ENCODE measurements around the gene SLC5A6.

The SLC5A6 gene

GRCh38 chr2:27174638-27175037 lies 37.4 kb downstream of the SLC5A6 start:
- no peak for DNase-seq (ENCODE audit: low read depth)

- no peak for DNase-seq (ENCODE audit: low read depth)
Measured at GRCh38 chr2:27171351-27171848, 40.7 kb downstream of the SLC5A6 start.

- no peak for DNase-seq (ENCODE audit: low read depth)
Measured at GRCh38 chr2:27170581-27171337, 41.3 kb downstream of the SLC5A6 start.

- DNase-seq (ENCODE audit: low read depth) = no peak
Measured at GRCh38 chr2:27164960-27165763, 46.9 kb downstream of the SLC5A6 start.

- DNase-seq (ENCODE audit: low read depth) = peak; percentile 17
Measured at GRCh38 chr2:27162151-27163121, 49.6 kb downstream of the SLC5A6 start.

- DNase-seq (ENCODE audit: low read depth) = no peak
Measured at GRCh38 chr2:27160191-27160590, 51.9 kb downstream of the SLC5A6 start.

GRCh38 chr2:27159271-27159670 lies 52.8 kb downstream of the SLC5A6 start:
- no peak for DNase-seq (ENCODE audit: low read depth)

- DNase-seq (ENCODE audit: low read depth) = no peak
Measured at GRCh38 chr2:27158468-27158867, 53.6 kb downstream of the SLC5A6 start.

- no peak for DNase-seq (ENCODE audit: low read depth)
Measured at GRCh38 chr2:27155069-27155520, 57.0 kb downstream of the SLC5A6 start.

- no peak for DNase-seq (ENCODE audit: low read depth)
Measured at GRCh38 chr2:27154488-27154887, 57.6 kb downstream of the SLC5A6 start.

DNA sequence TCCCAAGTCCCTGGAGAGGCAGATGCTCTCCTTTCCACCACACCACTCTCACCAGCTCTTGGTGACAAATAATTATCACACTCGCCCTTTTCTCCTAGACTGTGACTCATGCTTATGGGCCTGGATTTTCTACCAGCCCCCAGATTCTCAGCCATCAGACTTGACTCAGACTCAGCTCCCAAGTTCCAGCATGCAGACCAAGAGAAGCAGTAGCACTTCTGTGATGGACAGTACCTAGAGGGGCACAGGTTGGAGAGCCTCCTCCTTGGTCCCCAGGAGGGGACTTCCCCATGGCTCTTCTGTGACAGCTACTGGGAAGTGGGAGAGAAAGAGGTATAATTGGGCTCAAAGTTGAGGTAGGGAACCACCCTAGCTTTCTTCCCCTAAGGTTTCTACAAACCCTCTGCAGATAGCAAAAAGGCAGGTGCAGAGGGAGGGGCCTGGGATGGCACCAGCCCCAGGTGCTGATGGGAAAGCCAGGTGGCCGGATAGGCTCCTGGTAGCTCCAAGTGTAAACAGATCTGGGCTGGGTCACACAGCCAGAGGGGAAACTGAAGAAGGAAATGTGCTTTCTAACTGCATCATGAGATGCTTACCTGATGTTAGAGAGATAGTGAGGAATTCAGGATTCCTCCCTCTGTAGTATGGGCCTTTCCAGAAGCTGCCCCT lies 59.1 kb downstream of the SLC5A6 start:
- DNase-seq (ENCODE audit: low read depth) = peak; percentile 25

DNA sequence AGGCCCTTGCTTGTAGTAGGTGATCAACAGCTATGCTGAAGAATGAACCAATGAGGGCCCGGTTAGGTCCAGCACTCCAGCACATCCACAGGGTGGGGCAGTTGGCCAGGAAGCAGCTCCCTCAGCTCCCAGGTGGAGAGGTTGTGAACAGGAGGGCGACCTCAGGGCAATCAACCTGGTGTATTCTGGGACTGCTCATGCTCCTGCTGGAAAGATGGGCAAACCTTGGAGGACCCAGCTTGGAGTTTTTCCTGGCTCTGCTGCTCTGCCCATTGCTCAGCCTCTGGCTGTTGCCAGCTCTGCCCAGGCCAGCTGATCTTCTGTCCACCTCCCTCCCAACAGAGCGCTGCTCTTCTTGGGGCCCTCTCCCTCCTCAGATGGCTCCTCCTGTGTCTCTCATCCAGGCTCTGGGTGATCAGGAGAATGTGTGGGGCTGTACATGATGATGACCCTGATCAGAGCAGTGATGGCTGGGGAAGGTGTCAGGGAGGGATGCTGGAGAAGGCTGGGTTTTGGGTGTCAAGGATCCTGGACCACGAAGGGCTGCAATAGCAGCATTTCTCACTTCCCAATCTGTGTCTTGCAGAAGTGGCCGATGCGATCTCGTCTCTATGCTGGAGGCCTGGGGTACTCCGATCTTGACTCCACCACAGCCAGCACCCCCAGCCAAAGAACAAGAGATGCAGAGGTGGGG lies 59.8 kb downstream of the SLC5A6 start:
- no peak for DNase-seq (ENCODE audit: low read depth)

DNA sequence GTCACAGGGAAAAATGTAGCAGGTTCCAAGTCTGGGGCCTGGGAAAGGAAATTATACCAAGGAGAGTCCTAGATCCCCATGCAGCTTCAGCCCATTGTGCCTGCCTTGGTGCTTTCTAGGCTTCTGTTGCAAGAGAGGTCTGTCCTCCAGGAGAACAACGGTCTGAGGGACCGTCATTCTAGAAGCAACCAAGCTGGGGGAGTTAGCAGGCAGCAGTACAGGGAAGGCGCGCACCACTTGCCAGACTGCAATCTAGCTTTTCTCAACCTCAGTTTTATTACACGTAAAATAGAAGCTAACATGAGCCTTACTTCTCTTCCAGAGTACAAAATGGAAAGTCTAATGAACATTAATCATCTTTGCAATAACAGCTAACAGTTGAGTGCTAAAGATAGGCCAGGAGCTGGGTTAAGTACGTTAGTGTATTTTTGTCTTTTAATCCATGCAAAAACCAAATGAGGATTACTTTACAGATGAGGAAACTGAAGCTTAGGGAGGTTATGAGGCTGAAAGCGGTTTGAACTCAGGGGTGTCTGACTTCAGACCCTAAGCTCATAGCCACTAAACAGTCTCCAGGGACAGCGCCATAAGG lies 61.3 kb downstream of the SLC5A6 start:
- no peak for DNase-seq (ENCODE audit: low read depth)

All from stromal cell of bone marrow (primary cell).